OCI-LY7 (cell line): ENCODE results near the gene SDHA.

Experiments used
- CTCF ChIP-seq: fragments of 200-600 bp; sonication (generic); conservative IDR thresholded peaks from 2 replicates; pipeline ENCODE4 v1.5.1; 2014; ENCODE audit warnings: mild to moderate bottlenecking, antibody characterized with exemption, low read length, moderate library complexity, mixed read lengths
- EZH2phosphoT487 ChIP-seq: fragments of 200-600 bp; sonication (generic); IDR thresholded peaks from 2 replicates; pipeline ENCODE4 v1.6.1; 2018; ENCODE audit warnings: low read depth, borderline replicate concordance, mild to moderate bottlenecking, mixed run types, antibody characterized with exemption, low read length, moderate library complexity, mixed read lengths

GRCh38 chr5:184471-184870 is 33.6 kb upstream of the SDHA start:
- no peak for TF ChIP-seq CTCF
- TF ChIP-seq EZH2phosphoT487, result no peak
